ENCODE data around the gene TBXA2R.
A peak's percentile ranks its signal among the peaks of the same experiment; 100 is the strongest.

DNA sequence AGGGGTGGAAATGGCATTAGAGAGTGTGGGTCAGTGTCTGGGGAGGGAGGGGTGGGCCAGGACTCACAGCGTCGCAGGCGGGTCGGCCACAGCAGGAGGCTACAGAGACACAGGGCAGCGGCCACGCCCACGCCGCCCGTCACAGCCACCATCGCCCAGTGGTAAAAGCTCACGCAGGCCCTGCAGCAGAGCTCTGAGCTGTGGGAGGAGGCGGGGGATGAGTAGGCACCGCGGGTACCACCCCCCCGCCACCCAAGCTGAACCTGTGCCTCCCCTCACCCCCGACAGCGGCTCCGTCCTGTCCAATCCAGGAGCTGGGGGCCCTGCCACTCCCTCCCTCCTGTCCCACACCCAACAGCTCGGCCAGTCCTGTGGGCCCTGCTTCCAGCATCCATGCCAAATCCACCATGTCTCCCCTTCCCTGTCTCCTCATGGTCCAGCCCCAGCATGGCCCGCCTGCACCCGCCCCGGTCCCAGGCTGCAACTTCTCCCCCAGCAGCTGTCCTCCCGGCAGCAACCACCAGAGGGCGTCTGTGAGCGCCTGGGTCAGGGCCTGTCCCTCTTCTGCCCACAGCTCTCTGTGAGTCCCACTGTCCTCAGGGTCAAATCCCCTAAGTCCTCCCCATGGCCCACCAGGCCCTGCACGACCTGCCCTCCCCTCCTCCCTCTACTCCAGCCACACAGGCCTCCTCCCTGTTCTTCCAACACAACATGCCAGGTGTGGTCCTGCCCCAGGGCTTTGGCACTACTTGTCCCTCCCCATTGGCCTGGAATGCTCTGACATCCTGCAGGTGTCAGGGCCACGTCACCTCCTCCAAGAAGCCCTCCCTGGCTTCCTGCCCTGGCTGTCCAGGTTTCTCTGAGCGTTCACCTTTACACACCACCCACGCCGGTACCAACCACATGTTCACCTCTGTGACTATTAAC lies 61.7 kb downstream of the TBXA2R start:
- TF ChIP-seq, protein P1, sequence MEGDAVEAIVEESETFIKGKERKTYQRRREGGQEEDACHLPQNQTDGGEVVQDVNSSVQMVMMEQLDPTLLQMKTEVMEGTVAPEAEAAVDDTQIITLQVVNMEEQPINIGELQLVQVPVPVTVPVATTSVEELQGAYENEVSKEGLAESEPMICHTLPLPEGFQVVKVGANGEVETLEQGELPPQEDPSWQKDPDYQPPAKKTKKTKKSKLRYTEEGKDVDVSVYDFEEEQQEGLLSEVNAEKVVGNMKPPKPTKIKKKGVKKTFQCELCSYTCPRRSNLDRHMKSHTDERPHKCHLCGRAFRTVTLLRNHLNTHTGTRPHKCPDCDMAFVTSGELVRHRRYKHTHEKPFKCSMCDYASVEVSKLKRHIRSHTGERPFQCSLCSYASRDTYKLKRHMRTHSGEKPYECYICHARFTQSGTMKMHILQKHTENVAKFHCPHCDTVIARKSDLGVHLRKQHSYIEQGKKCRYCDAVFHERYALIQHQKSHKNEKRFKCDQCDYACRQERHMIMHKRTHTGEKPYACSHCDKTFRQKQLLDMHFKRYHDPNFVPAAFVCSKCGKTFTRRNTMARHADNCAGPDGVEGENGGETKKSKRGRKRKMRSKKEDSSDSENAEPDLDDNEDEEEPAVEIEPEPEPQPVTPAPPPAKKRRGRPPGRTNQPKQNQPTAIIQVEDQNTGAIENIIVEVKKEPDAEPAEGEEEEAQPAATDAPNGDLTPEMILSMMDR (IDR thresholded peaks at IDR 0.05; ENCODE audit: insufficient read depth, low read depth, low read length): peak; percentile 61
- no peak for TF ChIP-seq EZH2 (IDR thresholded peaks at IDR 0.05; ENCODE audit: insufficient read depth, low read length)

All from astrocyte (in vitro differentiated cells and primary cell).